GM04504 (cell line): Measurements from ENCODE around the gene WNT2B.
"Not testable (repeated sequence)": the region's sequence is repeated elsewhere in the genome, so short reads cannot be mapped to it uniquely, and the experiment has no call there.

Experiments used
- DNase-seq: peaks from one replicate; pipeline ENCODE4 v3.0.0-alpha.2; 2012; ENCODE audit warnings: low read depth

WNT2B gene

GRCh38 chr1:112508278-112509004 lies at the start of gene WNT2B:
Gene WNT2B, plus strand, starts transcription at chr1:112508965. Its CDS starts 298 bp downstream, at chr1:112509263.
- DNase-seq, result no peak

- DNase-seq, result no peak
These were observed 48.1 kb upstream of the WNT2B start for GRCh38 chr1:112460615-112461014.

- no peak for DNase-seq
These were observed 47.4 kb upstream of the WNT2B start for GRCh38 chr1:112461200-112461871.

- DNase-seq, result no peak
These were observed 45.8 kb upstream of the WNT2B start for GRCh38 chr1:112462953-112463279.

- no peak for DNase-seq
These were observed 44.3 kb upstream of the WNT2B start for GRCh38 chr1:112464501-112464900.

GRCh38 chr1:112465122-112465521 lies 43.6 kb upstream of the WNT2B start:
- no peak for DNase-seq

- peak; percentile 84 for DNase-seq
These were observed 42.6 kb upstream of the WNT2B start for GRCh38 chr1:112466078-112466660.

- DNase-seq, result not testable (repeated sequence)
These were observed 38.4 kb upstream of the WNT2B start for GRCh38 chr1:112470324-112470723.

GRCh38 chr1:112470966-112471365 lies 37.8 kb upstream of the WNT2B start:
- no peak for DNase-seq

GRCh38 chr1:112472142-112472541 lies 36.6 kb upstream of the WNT2B start:
- DNase-seq, result no peak

- no peak for DNase-seq
These were observed 31.2 kb upstream of the WNT2B start for GRCh38 chr1:112477550-112477949.

GRCh38 chr1:112478314-112478713 lies 30.5 kb upstream of the WNT2B start:
- DNase-seq, result no peak

- DNase-seq, result not testable (repeated sequence)
These were observed 22.7 kb upstream of the WNT2B start for GRCh38 chr1:112486063-112486462.

- DNase-seq, result not testable (repeated sequence)
These were observed 21.1 kb upstream of the WNT2B start for GRCh38 chr1:112487686-112488085.

- no peak for DNase-seq
These were observed 20.6 kb upstream of the WNT2B start for GRCh38 chr1:112488141-112488540.

- no peak for DNase-seq
These were observed 16.7 kb upstream of the WNT2B start for GRCh38 chr1:112492076-112492475.

- DNase-seq, result no peak
These were observed 15.4 kb upstream of the WNT2B start for GRCh38 chr1:112493351-112493750.

GRCh38 chr1:112496290-112496689 lies 12.5 kb upstream of the WNT2B start:
- no peak for DNase-seq

GRCh38 chr1:112501810-112502641 lies 6.7 kb upstream of the WNT2B start:
- DNase-seq, result peak; percentile 39

GRCh38 chr1:112502826-112503225 lies 5.9 kb upstream of the WNT2B start:
- no peak for DNase-seq

GRCh38 chr1:112504001-112504660 lies 4.6 kb upstream of the WNT2B start:
- no peak for DNase-seq
